ENCODE measurements around the gene CDH23.

Gene CDH23

DNA sequence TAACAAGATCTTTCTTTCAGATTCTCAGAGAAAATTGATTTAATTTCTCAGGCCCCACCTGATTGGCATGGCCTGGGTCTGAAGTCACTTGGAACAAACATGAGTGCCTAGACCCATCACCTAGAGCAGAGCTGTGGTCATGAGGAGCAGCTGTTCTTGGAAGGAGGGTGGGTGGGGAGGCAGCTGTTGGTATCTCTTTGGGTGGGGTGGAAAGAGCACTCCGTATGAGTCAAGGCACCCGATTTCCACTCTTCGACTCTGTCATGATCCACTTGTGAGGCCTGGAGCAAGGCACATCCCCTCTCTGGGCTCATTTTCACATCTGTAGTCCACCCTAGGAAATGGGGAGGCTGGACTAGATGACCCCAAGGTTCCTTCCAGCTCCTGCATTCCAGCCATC, 166.2 kb downstream of the CDH23 start:
- Histone ChIP-seq H3K4me1 (ENCODE audit: control insufficient read depth in 1 of 2, insufficient read depth in 2 of 2, low read length in 2 of 2) (no peaks in the 10 kb centered on the region), H3K4me3 (ENCODE audit: low read depth in 1 of 2, low read length in 2 of 2) (no peak overlapping the region), H3K9me3 (ENCODE audit: control insufficient read depth in 1 of 2, low read length in 2 of 2) (no peaks in the 10 kb centered on the region), H3K36me3 (ENCODE audit: control insufficient read depth in 1 of 2, insufficient read depth in 2 of 2, low read length in 2 of 2) (no peaks in the 10 kb centered on the region), H3K27ac (ENCODE audit: low read depth, low read length) (no peak overlapping the region), H3K27me3 (ENCODE audit: control insufficient read depth in 1 of 2, insufficient read depth in 2 of 2, low read length in 2 of 2) (no peaks in the 10 kb centered on the region), H3K9ac (ENCODE audit: low read depth in 1 of 2, low read length in 2 of 2) (no peak overlapping the region)

DNA sequence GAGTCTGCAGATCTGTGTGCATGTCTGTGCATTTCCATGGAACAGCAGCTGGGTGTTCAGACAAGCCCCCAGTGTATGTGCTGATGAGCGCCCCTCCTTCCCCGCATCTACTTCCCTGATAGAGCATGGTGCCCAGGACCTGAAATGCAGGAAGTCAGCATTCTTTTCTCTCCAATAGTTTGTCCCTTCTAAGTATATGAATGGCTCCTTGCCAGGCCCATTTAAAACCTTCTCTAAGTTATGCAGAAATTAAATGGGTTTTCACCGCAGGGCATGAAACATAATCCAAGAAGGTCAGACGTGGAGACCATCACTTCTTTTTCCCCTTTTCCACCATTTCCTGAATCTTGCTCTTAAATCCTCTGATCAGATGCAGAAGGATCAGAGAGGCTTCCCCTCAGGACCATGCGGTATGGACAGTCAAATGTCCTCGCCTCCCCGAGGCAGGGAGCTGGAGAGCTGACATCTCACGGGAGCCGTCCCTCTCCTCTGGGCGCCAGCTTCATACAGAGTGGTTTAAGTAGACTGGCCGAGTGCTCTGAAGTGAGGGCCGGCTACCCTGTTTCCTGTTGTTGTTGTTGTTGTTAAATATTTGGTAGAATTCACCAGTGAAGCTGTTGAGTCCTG, 167.6 kb downstream of the CDH23 start:
- H3K9ac ChIP-seq (ENCODE audit: low read depth in 1 of 2, low read length in 2 of 2), result no peak overlapping the region
- H3K4me1 ChIP-seq (ENCODE audit: control insufficient read depth in 1 of 2, insufficient read depth in 2 of 2, low read length in 2 of 2), result no peaks in the 10 kb centered on the region
- no peak overlapping the region for H3K4me3 ChIP-seq (ENCODE audit: low read depth in 1 of 2, low read length in 2 of 2)
- no peak overlapping the region for H3K27ac ChIP-seq (ENCODE audit: low read depth, low read length)
- no peaks in the 10 kb centered on the region for H3K9me3 ChIP-seq (ENCODE audit: control insufficient read depth in 1 of 2, low read length in 2 of 2)
- H3K36me3 ChIP-seq (ENCODE audit: control insufficient read depth in 1 of 2, insufficient read depth in 2 of 2, low read length in 2 of 2), result no peaks in the 10 kb centered on the region
- no peaks in the 10 kb centered on the region for H3K27me3 ChIP-seq (ENCODE audit: control insufficient read depth in 1 of 2, insufficient read depth in 2 of 2, low read length in 2 of 2)

DNA sequence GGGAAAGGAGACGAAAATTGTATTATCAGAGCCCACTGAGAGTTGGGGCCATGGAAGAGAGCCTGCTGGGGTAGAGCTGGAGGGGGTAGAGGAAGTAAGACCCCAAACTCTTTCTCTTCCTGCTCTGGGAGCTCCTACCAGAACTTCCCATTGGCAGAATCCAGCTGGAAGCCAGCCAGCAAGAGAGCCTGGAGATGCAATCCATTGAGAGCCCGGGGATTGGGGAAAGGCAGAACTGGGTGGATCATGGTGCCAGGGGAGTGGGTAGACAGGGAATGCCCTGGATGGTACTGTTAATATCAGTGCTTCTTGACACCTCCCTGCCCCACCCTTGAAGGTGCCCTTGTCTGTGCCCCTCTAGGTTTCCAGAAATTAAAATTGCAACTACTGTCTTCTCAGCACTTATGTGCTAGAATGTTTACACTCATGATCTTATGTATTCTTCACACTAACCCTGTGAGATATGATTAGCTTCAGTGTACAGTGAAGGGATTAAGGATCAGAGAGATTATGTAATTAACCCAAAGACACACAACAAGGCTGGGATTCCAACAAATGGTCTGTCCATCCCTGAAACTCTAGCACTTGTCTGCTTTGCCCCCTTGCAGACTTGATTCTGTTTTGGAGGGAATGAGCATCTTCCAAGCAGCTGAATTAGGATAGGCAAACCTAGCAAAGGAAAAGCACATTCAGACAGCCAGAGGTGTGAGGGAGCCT, 168.7 kb downstream of the CDH23 start:
- no peaks in the 10 kb centered on the region for H3K4me1 ChIP-seq (ENCODE audit: control insufficient read depth in 1 of 2, insufficient read depth in 2 of 2, low read length in 2 of 2)
- no peaks in the 10 kb centered on the region for H3K9me3 ChIP-seq (ENCODE audit: control insufficient read depth in 1 of 2, low read length in 2 of 2)
- no peak overlapping the region for H3K9ac ChIP-seq (ENCODE audit: low read depth in 1 of 2, low read length in 2 of 2)
- no peaks in the 10 kb centered on the region for H3K27me3 ChIP-seq (ENCODE audit: control insufficient read depth in 1 of 2, insufficient read depth in 2 of 2, low read length in 2 of 2)
- no peaks in the 10 kb centered on the region for H3K36me3 ChIP-seq (ENCODE audit: control insufficient read depth in 1 of 2, insufficient read depth in 2 of 2, low read length in 2 of 2)
- H3K4me3 ChIP-seq (ENCODE audit: low read depth in 1 of 2, low read length in 2 of 2), result no peak overlapping the region
- H3K27ac ChIP-seq (ENCODE audit: low read depth, low read length), result no peak overlapping the region

DNA sequence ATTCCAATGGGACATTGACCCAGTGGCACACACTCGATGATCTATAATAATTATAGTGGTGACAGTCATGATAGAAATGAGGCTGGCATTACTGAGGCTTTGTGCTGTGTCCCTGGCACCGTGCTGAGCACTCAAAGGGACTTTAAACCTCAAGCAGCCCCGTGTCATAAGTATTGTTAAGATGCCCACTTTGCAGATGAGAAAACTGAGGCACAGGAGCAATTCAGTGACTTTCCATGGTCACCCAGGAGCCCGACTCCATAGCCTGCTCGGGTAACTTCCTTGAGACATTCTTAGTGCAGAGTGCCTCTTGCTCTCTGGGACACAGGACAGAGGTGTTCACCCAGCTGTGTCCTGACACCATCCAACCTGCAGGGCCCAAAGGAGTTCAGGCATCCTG, 170.3 kb downstream of the CDH23 start:
- Histone ChIP-seq H3K27me3 (ENCODE audit: control insufficient read depth in 1 of 2, insufficient read depth in 2 of 2, low read length in 2 of 2) (no peaks in the 10 kb centered on the region), H3K9me3 (ENCODE audit: control insufficient read depth in 1 of 2, low read length in 2 of 2) (no peaks in the 10 kb centered on the region), H3K36me3 (ENCODE audit: control insufficient read depth in 1 of 2, insufficient read depth in 2 of 2, low read length in 2 of 2) (no peaks in the 10 kb centered on the region), H3K9ac (ENCODE audit: low read depth in 1 of 2, low read length in 2 of 2) (no peak overlapping the region), H3K4me3 (ENCODE audit: low read depth in 1 of 2, low read length in 2 of 2) (no peak overlapping the region), H3K27ac (ENCODE audit: low read depth, low read length) (no peak overlapping the region), H3K4me1 (ENCODE audit: control insufficient read depth in 1 of 2, insufficient read depth in 2 of 2, low read length in 2 of 2) (no peaks in the 10 kb centered on the region)

DNA sequence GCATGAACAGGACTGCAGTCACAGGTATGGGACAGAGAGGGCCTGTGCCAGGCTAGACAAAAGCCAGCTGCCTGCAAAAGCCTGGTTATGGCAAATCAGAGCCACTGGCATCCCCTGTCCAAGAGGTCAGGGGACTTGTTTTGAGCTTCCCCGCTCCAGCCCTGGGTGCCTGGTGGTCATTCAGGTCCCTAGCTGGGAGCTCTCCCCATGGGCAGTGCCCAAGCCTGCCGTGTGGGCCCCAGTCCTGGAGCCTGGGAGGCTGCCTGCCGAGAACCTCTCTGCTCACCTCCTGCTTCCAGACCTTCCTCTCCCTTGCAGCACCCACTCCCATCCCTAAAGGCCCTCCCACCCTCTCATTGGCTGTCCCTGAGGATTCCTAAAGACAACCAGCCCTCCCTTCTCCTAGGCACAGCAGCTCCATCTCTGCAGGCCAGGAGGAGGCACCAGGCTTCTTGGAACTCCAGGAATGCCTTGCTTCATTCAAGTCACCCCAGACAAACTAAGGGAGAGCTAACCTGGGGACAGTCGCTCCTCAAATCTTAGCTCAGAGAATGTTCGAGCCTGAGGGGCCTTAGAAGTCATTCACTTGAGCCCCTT, 172.3 kb downstream of the CDH23 start:
- Histone ChIP-seq H3K27ac (ENCODE audit: low read depth, low read length) (no peak overlapping the region), H3K9me3 (ENCODE audit: control insufficient read depth in 1 of 2, low read length in 2 of 2) (no peaks in the 10 kb centered on the region), H3K4me1 (ENCODE audit: control insufficient read depth in 1 of 2, insufficient read depth in 2 of 2, low read length in 2 of 2) (no peaks in the 10 kb centered on the region), H3K4me3 (ENCODE audit: low read depth in 1 of 2, low read length in 2 of 2) (no peak overlapping the region), H3K9ac (ENCODE audit: low read depth in 1 of 2, low read length in 2 of 2) (no peak overlapping the region), H3K36me3 (ENCODE audit: control insufficient read depth in 1 of 2, insufficient read depth in 2 of 2, low read length in 2 of 2) (no peaks in the 10 kb centered on the region), H3K27me3 (ENCODE audit: control insufficient read depth in 1 of 2, insufficient read depth in 2 of 2, low read length in 2 of 2) (no peaks in the 10 kb centered on the region)

DNA sequence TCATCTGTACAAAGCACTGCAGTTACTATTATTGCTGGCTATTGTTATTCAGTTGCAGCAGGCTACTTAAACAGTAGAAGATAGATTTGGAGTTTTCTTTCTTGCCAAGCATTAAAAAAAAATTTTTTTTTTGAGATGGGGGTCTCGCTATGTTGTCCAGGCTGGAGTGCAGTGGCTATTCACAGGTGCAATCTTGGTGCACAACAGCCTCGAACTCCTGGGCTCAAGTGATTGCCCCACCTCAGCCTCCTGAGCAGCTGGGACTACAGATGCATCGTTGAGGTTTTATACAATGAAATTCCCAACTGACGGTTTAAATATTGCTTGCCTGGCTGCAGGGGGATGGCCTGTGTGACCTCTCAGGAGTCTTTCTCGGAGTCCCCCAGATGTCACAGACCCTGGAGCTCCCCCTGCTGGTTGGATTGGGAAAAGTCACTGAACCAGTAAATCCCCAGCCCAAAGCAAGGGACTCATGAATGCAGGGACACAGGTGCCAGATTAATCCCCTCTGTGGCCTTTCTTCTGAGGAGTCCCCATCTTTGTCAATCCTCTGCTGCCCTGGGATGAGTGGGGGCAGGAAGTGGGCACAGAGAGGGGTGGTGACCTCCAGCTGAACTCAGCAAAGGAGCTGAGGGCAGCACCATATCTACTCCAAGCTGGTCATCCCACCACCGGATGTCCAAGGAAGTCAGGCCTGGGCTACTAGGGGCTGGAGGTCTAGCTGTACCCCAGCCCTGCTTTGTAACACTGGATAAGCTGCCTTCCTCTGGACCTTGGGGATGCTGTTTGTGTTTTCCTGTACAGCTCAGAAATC, 173.3 kb downstream of the CDH23 start:
- H3K4me1 ChIP-seq (ENCODE audit: control insufficient read depth in 1 of 2, insufficient read depth in 2 of 2, low read length in 2 of 2), result no peaks in the 10 kb centered on the region
- no peaks in the 10 kb centered on the region for H3K9me3 ChIP-seq (ENCODE audit: control insufficient read depth in 1 of 2, low read length in 2 of 2)
- no peaks in the 10 kb centered on the region for H3K27me3 ChIP-seq (ENCODE audit: control insufficient read depth in 1 of 2, insufficient read depth in 2 of 2, low read length in 2 of 2)
- H3K36me3 ChIP-seq (ENCODE audit: control insufficient read depth in 1 of 2, insufficient read depth in 2 of 2, low read length in 2 of 2), result no peaks in the 10 kb centered on the region
- H3K9ac ChIP-seq (ENCODE audit: low read depth in 1 of 2, low read length in 2 of 2), result no peak overlapping the region
- no peak overlapping the region for H3K4me3 ChIP-seq (ENCODE audit: low read depth in 1 of 2, low read length in 2 of 2)
- H3K27ac ChIP-seq (ENCODE audit: low read depth, low read length), result no peak overlapping the region

DNA sequence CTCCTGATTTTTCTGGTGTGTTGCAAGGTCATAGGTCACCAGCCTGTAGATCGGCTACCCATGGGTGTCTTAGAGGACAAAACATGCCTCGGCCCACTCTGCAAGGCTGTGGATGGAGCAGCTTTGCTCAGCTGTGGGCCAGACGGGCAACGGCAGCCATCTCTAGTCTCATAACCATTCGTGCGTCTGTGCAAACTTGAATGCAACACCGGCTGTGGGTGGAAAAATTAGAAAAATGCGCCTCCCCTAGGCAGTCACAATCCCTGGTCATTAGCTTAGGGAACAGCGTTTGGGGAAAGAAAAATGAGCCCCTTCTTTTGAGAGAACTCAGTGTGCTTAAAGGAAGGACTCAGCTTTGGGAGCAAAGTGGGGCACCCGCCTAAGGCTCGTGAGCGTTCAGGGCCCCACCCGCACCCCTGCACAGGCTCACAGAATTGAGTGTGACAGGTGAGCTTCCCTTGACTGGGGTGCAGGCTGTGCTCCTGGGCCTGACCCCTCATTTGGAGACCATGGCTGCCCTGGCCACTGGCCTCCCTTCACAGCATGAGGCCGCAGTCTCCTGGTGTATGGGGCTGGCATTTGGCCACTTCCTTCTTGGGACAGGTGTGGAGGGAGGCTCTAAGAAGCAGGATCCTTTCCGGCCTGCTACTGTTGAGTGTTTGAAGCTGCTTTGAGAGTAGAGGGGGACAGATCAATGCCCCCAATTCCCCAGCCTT, 174.9 kb downstream of the CDH23 start:
- Histone ChIP-seq H3K9me3 (ENCODE audit: control insufficient read depth in 1 of 2, low read length in 2 of 2) (no peaks in the 10 kb centered on the region), H3K27me3 (ENCODE audit: control insufficient read depth in 1 of 2, insufficient read depth in 2 of 2, low read length in 2 of 2) (no peaks in the 10 kb centered on the region), H3K36me3 (ENCODE audit: control insufficient read depth in 1 of 2, insufficient read depth in 2 of 2, low read length in 2 of 2) (no peaks in the 10 kb centered on the region), H3K4me3 (ENCODE audit: low read depth in 1 of 2, low read length in 2 of 2) (no peak overlapping the region), H3K27ac (ENCODE audit: low read depth, low read length) (no peak overlapping the region), H3K4me1 (ENCODE audit: control insufficient read depth in 1 of 2, insufficient read depth in 2 of 2, low read length in 2 of 2) (no peaks in the 10 kb centered on the region), H3K9ac (ENCODE audit: low read depth in 1 of 2, low read length in 2 of 2) (no peak overlapping the region)

DNA sequence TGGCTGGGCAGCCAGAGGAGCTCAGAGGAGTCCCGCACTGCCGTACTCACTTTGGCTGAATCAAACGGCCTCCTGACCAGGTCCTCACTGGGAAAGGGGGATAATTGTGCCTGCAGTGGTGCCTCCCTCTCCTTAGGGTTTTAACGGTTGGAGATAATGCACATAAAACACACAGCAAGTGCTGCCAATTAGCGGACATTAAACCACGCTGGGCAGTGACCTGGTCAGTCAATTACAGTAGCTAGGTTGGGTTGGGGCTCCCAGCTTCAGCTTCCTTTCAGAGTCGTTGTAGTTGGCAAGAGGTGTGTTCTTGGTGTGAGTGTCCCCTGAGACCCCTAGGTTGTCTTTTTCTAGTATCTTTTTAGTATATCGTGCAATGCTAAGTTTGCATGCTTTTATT, 176.2 kb downstream of the CDH23 start:
- Histone ChIP-seq H3K9me3 (ENCODE audit: control insufficient read depth in 1 of 2, low read length in 2 of 2) (no peaks in the 10 kb centered on the region), H3K4me1 (ENCODE audit: control insufficient read depth in 1 of 2, insufficient read depth in 2 of 2, low read length in 2 of 2) (no peaks in the 10 kb centered on the region), H3K9ac (ENCODE audit: low read depth in 1 of 2, low read length in 2 of 2) (no peak overlapping the region), H3K27ac (ENCODE audit: low read depth, low read length) (no peak overlapping the region), H3K27me3 (ENCODE audit: control insufficient read depth in 1 of 2, insufficient read depth in 2 of 2, low read length in 2 of 2) (no peaks in the 10 kb centered on the region), H3K36me3 (ENCODE audit: control insufficient read depth in 1 of 2, insufficient read depth in 2 of 2, low read length in 2 of 2) (no peaks in the 10 kb centered on the region), H3K4me3 (ENCODE audit: low read depth in 1 of 2, low read length in 2 of 2) (no peak overlapping the region)

DNA sequence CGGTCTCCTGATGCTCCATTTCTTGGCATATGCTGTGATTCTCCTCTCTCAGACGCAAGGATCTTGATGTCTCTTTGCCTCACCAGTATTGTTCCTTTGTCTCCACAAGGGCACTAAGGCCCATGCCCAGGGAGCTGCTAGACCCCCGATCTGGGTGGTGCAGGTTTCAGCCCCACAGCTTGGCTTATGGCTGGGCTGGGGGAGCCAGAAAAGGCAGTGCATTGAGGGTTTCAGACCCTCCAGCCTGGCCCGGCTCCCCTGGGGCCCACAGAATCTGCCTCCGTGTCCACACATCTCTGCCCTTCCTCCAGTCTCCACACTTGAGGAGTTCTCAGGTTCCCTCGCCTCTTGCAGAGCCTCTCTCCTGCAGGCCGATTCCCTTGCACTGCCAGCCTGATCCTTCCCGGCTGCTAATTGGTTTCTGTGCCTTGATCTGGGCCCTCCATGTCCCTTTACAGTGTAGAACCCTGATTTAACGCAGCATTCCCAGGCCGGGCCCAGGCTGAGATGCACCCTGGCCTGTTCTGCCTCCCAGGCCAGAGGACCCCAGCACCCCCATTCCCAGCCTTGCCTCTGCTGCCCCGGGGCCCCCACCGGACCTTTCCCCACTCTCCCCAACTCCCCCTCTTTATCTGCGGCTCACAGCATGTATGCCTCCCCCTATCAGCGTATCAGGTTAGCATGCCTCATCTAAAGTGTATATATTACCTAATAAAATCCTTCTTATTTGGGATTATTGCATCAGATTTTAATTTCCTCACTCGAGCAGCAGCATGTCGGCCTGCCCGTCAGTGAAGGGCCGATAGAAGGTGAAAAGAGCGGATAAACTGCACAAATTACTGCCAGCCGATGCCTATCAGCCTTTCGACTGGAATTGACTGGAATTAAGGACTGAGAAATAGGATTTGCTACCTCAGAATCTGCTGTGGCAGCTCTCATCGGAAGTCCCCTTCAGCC, 177.1 kb downstream of the CDH23 start:
- Histone ChIP-seq H3K4me3 (ENCODE audit: low read depth in 1 of 2, low read length in 2 of 2) (no peak overlapping the region), H3K9ac (ENCODE audit: low read depth in 1 of 2, low read length in 2 of 2) (no peak overlapping the region), H3K4me1 (ENCODE audit: control insufficient read depth in 1 of 2, insufficient read depth in 2 of 2, low read length in 2 of 2) (no peaks in the 10 kb centered on the region), H3K36me3 (ENCODE audit: control insufficient read depth in 1 of 2, insufficient read depth in 2 of 2, low read length in 2 of 2) (no peaks in the 10 kb centered on the region), H3K9me3 (ENCODE audit: control insufficient read depth in 1 of 2, low read length in 2 of 2) (no peaks in the 10 kb centered on the region), H3K27me3 (ENCODE audit: control insufficient read depth in 1 of 2, insufficient read depth in 2 of 2, low read length in 2 of 2) (no peaks in the 10 kb centered on the region), H3K27ac (ENCODE audit: low read depth, low read length) (no peak overlapping the region)
